SK-N-SH (cell line): ENCODE results near the gene CD163L1. TPM values are rescaled to one million over a fixed set of nuclear protein-coding genes. Genes with fewer than 3 reads are reported as not detected.

Source experiments
- CTCF ChIA-PET: fragments of 300-600, 350-600 bp; formaldehyde crosslinking; extraction: SDS; loops from one replicate; lab custom pipeline; 2021; lab: Yijun Ruan, JAX
- POLR2A ChIA-PET: fragments of 350-600 bp; sonication (Branson Sonifier 250); formaldehyde crosslinking; extraction: SDS; loops from one replicate; lab custom pipeline; 2020; ENCODE audit warnings: antibody characterized with exemption, inconsistent platforms; lab: Yijun Ruan, JAX
- DNase-seq: peaks from one replicate; pipeline ENCODE4 v3.0.0; 2012
- H2AFZ ChIP-seq: fragments of 200-600 bp; sonication (generic); 2 replicates; pipeline ENCODE4 v1.8.1; 2016; ENCODE audit warnings: antibody characterized with exemption, mild to moderate bottlenecking, low read depth
- H3F3A ChIP-seq: fragments of 200-600 bp; sonication (generic); replicated peaks from 2 replicates; pipeline ENCODE3; 2016; ENCODE audit warnings: antibody characterized with exemption, mild to moderate bottlenecking; ENCODE audit not compliant: insufficient read depth
- H3K27ac ChIP-seq, 2 experiments: fragments of 200-500 bp in 1 of 2; fragments of 200-600 bp in 1 of 2; sonication (Bioruptor generic) in 1 of 2; sonication (generic), shearing (Covaris generic) in 1 of 2; 2 replicates each; pipeline versions ENCODE4 v1.5.1 to v1.6.1; 2014 to 2016; ENCODE audit warnings: low read depth in 2 of 2, inconsistent platforms in 1 of 2, low read length in 1 of 2, mild to moderate bottlenecking in 1 of 2, mixed read lengths in 1 of 2
- H3K27me3 ChIP-seq: fragments of 200-600 bp; sonication (generic), shearing (Covaris generic); 2 replicates; pipeline ENCODE4 v1.6.1; 2016; ENCODE audit warnings: mixed run types; ENCODE audit not compliant: insufficient read depth
- H3K36me3 ChIP-seq, 2 experiments: fragments of 200-500 bp in 1 of 2; fragments of 200-600 bp in 1 of 2; sonication (Bioruptor generic) in 1 of 2; sonication (generic) in 1 of 2; replicated peaks in 1 of 2; 2 replicates each; pipeline versions ENCODE3 to v1.5.1; 2014 to 2016; ENCODE audit warnings: low read length in 1 of 2, mild to moderate bottlenecking in 1 of 2; ENCODE audit not compliant: insufficient read depth in 2 of 2, control insufficient read depth in 1 of 2
- H3K4me1 ChIP-seq, 2 experiments: fragments of 200-500 bp in 1 of 2; fragments of 200-600 bp in 1 of 2; sonication (Bioruptor generic) in 1 of 2; sonication (generic), shearing (Covaris generic) in 1 of 2; 2 replicates each; pipeline versions ENCODE4 v1.5.1 to v1.6.1; 2014 to 2016; ENCODE audit warnings: low read depth in 1 of 2, low read length in 1 of 2, mixed run types in 1 of 2; ENCODE audit not compliant: insufficient read depth in 2 of 2, control insufficient read depth in 1 of 2
- H3K4me2 ChIP-seq: fragments of 200-600 bp; sonication (generic), shearing (Covaris generic); 2 replicates; pipeline ENCODE4 v1.6.1; 2017; ENCODE audit warnings: mixed run types
- H3K4me3 ChIP-seq, 2 experiments: fragments of 200-500 bp in 1 of 2; fragments of 200-600 bp in 1 of 2; sonication (Bioruptor generic) in 1 of 2; sonication (generic), shearing (Covaris generic) in 1 of 2; 2 replicates each; pipeline versions ENCODE4 v1.5.1 to v1.8.1; 2014 to 2016; ENCODE audit warnings: low read depth in 2 of 2, inconsistent platforms in 1 of 2, low read length in 1 of 2, mild to moderate bottlenecking in 1 of 2, mixed read lengths in 1 of 2, moderate library complexity in 1 of 2
- H3K79me2 ChIP-seq: fragments of 200-600 bp; sonication (generic); 2 replicates; pipeline ENCODE4 v1.8.1; 2017; ENCODE audit warnings: mild to moderate bottlenecking; ENCODE audit not compliant: insufficient read depth
- H3K9ac ChIP-seq: fragments of 200-600 bp; sonication (generic); 2 replicates; pipeline ENCODE4 v1.6.1; 2017; ENCODE audit warnings: mixed run types
- H3K9me2 ChIP-seq: fragments of 200-600 bp; sonication (generic); 2 replicates; pipeline ENCODE4 v1.6.1; 2017; ENCODE audit warnings: mixed run types
- H3K9me3 ChIP-seq: fragments of 200-600 bp; sonication (generic); 2 replicates; pipeline ENCODE4 v1.6.1; 2017; ENCODE audit warnings: mixed run types, mild to moderate bottlenecking, moderate library complexity
- H4K20me1 ChIP-seq: fragments of 200-600 bp; sonication (generic); 2 replicates; pipeline ENCODE4 v1.6.1; 2017; ENCODE audit warnings: mild to moderate bottlenecking, mixed run types; ENCODE audit not compliant: insufficient read depth
- CHD2 ChIP-seq: fragments of 150-350 bp; IDR thresholded peaks from 2 replicates; pipeline ENCODE4 v1.6.1; 2018; ENCODE audit warnings: low read length; ENCODE audit not compliant: partially characterized antibody
- ELF1 ChIP-seq: IDR thresholded peaks from 2 replicates; pipeline ENCODE4 v1.4.0; 2012
- EP300 ChIP-seq, 2 experiments: IDR thresholded peaks; 2 replicates each; pipeline versions ENCODE4 v1.4.0 to v1.6.1; 2012; ENCODE audit warnings: borderline replicate concordance in 1 of 2, low read depth in 1 of 2, low read length in 1 of 2
- FOSL2 ChIP-seq: IDR thresholded peaks from 2 replicates; pipeline ENCODE4 v1.4.0; 2012; ENCODE audit warnings: low read depth, mild to moderate bottlenecking, moderate library complexity, borderline replicate concordance
- FOXM1 ChIP-seq: IDR thresholded peaks from 2 replicates; pipeline ENCODE4 v1.4.0; 2012; ENCODE audit warnings: low read depth, mild to moderate bottlenecking
- GATA2 ChIP-seq: sonication (generic); formaldehyde crosslinking; IDR thresholded peaks from 2 replicates; pipeline ENCODE4 v1.5.0; 2020; ENCODE audit warnings: mild to moderate bottlenecking, missing genetic modification reagents
- JUND ChIP-seq: IDR thresholded peaks from 2 replicates; pipeline ENCODE4 v1.4.0; 2012
- MXI1 ChIP-seq: IDR thresholded peaks from 2 replicates; pipeline ENCODE4 v1.6.1; 2012; ENCODE audit warnings: mild to moderate bottlenecking, low read depth, low read length, improper control_type of control experiment
- NRF1 ChIP-seq: IDR thresholded peaks from 2 replicates; pipeline ENCODE4 v1.6.1; 2012; ENCODE audit warnings: low read depth, mild to moderate bottlenecking, low read length
- RXRA ChIP-seq: IDR thresholded peaks from 2 replicates; pipeline ENCODE4 v1.4.0; 2012; ENCODE audit warnings: low read depth, mild to moderate bottlenecking, borderline replicate concordance
- SIN3A ChIP-seq: IDR thresholded peaks from 2 replicates; pipeline ENCODE4 v1.6.1; 2012; ENCODE audit warnings: low read depth, mild to moderate bottlenecking, low read length, moderate library complexity, borderline replicate concordance
- TAF1 ChIP-seq: IDR thresholded peaks from 2 replicates; pipeline ENCODE4 v1.6.1; 2012; ENCODE audit warnings: low read depth, mild to moderate bottlenecking, low read length, moderate library complexity, borderline replicate concordance
- TEAD4 ChIP-seq: IDR thresholded peaks from 2 replicates; pipeline ENCODE4 v1.4.0; 2012; ENCODE audit warnings: mild to moderate bottlenecking, borderline replicate concordance; ENCODE audit not compliant: insufficient read depth
- YY1 ChIP-seq: IDR thresholded peaks from 2 replicates; pipeline ENCODE4 v1.4.0; 2012; ENCODE audit warnings: low read depth, mild to moderate bottlenecking
- WGBS: methylation state at CpG from one replicate; pipeline ENCODE4 v1.1.6; 2017; ENCODE audit warnings: low lambda C conversion rate; 5-methylcytosine and 5-hydroxymethylcytosine counted together
- polyA plus RNA-seq, 3 experiments: library from polyadenylated mRNA; depleted of rRNA; stranded (reverse); fragments of >200 nt; gene quantifications; 2 replicates each; pipeline ENCODE4 v1.2.3, GENCODE V29; 2012
- TF ChIP-seq, protein P1 (sequence below): fragments of 150-350 bp; IDR thresholded peaks from 2 replicates; pipeline ENCODE4 v1.6.1; 2016; ENCODE audit warnings: mild to moderate bottlenecking, low read depth, low read length
- TF ChIP-seq, protein P2 (sequence below): IDR thresholded peaks from 2 replicates; pipeline ENCODE4 v1.4.0; 2012; ENCODE audit warnings: low read depth, borderline replicate concordance
- TF ChIP-seq, protein P3 (sequence below): fragments of 200-600 bp; sonication (generic); IDR thresholded peaks from 2 replicates; pipeline ENCODE4 v1.6.1; 2017; ENCODE audit warnings: antibody characterized with exemption, mild to moderate bottlenecking, moderate library complexity
- TF ChIP-seq, protein P4 (sequence below): fragments of 150-350 bp; IDR thresholded peaks from 2 replicates; pipeline ENCODE4 v1.6.1; 2017; ENCODE audit warnings: antibody characterized with exemption, low read length, low read depth, borderline replicate concordance

The CD163L1 gene
- polyA plus RNA-seq, 1 of the 3 experiments (the other 2 are of a cell fraction), result 0.25 TPM

DNA sequence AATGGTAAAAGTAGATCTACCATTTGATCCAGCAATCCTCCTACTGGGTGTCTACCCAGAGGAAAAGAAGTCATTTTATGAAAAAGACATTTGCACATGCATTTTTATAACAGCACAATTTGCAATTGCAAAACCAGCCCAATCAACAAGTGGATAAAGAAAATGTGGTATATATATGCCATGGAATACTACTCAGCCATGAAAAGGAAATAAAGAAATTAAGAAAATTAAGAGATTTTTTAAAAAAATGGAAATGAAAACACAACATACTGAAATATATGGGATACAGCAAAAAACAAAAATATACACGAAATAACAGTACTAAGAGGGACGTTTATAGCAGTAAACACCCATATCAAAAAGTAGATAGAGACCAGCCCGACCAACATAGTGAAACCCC is 81.2 kb downstream of the CD163L1 start (continued):
- no peak for TF ChIP-seq MXI1
- TF ChIP-seq, protein P1, sequence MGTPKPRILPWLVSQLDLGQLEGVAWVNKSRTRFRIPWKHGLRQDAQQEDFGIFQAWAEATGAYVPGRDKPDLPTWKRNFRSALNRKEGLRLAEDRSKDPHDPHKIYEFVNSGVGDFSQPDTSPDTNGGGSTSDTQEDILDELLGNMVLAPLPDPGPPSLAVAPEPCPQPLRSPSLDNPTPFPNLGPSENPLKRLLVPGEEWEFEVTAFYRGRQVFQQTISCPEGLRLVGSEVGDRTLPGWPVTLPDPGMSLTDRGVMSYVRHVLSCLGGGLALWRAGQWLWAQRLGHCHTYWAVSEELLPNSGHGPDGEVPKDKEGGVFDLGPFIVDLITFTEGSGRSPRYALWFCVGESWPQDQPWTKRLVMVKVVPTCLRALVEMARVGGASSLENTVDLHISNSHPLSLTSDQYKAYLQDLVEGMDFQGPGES, result no peak

DNA sequence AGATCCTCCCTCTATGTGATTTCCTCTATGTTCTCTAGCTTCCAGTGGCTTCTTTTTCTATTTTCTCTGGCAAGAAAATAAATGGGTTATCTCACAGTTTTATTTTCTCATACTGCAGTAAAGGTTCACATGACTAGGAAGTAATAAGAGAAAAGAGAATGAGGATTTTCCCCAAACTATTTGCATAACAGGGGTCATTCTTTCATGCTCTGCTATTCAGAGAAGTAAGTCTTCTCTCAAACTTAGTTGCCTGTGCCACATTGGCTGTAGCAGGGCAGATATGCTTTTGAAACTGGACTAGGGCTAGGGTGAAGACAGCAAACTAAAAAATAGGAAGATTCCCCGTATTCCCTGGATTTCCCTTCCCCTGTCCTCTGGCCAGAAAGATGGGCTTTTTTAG is 82.7 kb downstream of the CD163L1 start:
- POLR2A ChIA-PET, result no interaction called here
- Histone ChIP-seq H3K27me3 (no peaks in the 10 kb centered on the region), H3K9me2 (no peaks in the 10 kb centered on the region), H4K20me1 (no peaks in the 10 kb centered on the region), H3K36me3 (no peaks in the 10 kb centered on the region), H3K79me2 (no peaks in the 10 kb centered on the region), H3F3A (no peaks in the 10 kb centered on the region), H3K9me3 (no peaks in the 10 kb centered on the region), H3K4me1 (no peaks in the 10 kb centered on the region), H2AFZ (no peak overlapping the region), H3K27ac (no peak overlapping the region), H3K4me3 (no peak overlapping the region), H3K4me2 (no peak overlapping the region), H3K9ac (no peak overlapping the region)
- no peak for TF ChIP-seq JUND
- DNase-seq, result no peak
- CTCF ChIA-PET, result interaction anchor here (0.6 kb wide), 1 partner anchor 133 kb away, joined by 3 read pairs; no protein-coding TSS in a partner anchor
- WGBS, result 44% methylated on average over 1 of the region's 1 CpG

DNA sequence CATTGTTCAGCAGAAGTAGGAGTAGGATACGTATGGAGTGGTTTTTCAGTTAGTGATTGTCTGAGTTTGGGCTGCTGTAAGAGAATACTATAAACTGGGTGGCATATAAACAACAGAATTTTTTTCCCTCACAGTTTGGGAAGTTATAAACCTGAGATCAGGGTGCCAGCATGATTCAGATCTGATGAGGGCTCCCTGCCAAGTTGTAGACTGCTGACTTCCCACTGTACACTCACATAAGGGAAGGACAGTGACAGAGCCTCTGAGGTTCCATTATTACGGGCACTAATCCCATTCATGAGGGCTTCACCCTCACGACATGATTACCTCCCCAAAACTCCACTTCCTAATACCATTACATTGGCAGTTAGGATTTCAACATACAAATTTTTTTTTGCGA is 89.4 kb downstream of the CD163L1 start:
- H3F3A ChIP-seq, result no peaks in the 10 kb centered on the region
- no peak for DNase-seq
- no peaks in the 10 kb centered on the region for H3K27me3 ChIP-seq
- no peaks in the 10 kb centered on the region for H3K9me2 ChIP-seq
- no peak overlapping the region for H3K27ac ChIP-seq
- no peak overlapping the region for H3K9ac ChIP-seq
- H3K79me2 ChIP-seq, result no peaks in the 10 kb centered on the region
- 54% methylated on average over 4 of the region's 4 CpGs for WGBS
- H3K9me3 ChIP-seq, result no peaks in the 10 kb centered on the region
- H3K36me3 ChIP-seq, result no peaks in the 10 kb centered on the region
- CTCF ChIA-PET, result no interaction called here
- 0 out of 4 replicates have a peak, but pooled peaks cover 0 to 4% of the 10 kb centered on the region in 2 experiments for H3K4me1 ChIP-seq
- H4K20me1 ChIP-seq, result no peaks in the 10 kb centered on the region
- TF ChIP-seq FOSL2, result no peak
- TF ChIP-seq, protein P2, sequence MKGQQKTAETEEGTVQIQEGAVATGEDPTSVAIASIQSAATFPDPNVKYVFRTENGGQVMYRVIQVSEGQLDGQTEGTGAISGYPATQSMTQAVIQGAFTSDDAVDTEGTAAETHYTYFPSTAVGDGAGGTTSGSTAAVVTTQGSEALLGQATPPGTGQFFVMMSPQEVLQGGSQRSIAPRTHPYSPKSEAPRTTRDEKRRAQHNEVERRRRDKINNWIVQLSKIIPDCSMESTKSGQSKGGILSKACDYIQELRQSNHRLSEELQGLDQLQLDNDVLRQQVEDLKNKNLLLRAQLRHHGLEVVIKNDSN, result no peak
- no peak for TF ChIP-seq SIN3A
- TF ChIP-seq TEAD4, result no peak
- no peak for TF ChIP-seq CHD2
- no peak for TF ChIP-seq FOXM1
- TF ChIP-seq, protein P3, sequence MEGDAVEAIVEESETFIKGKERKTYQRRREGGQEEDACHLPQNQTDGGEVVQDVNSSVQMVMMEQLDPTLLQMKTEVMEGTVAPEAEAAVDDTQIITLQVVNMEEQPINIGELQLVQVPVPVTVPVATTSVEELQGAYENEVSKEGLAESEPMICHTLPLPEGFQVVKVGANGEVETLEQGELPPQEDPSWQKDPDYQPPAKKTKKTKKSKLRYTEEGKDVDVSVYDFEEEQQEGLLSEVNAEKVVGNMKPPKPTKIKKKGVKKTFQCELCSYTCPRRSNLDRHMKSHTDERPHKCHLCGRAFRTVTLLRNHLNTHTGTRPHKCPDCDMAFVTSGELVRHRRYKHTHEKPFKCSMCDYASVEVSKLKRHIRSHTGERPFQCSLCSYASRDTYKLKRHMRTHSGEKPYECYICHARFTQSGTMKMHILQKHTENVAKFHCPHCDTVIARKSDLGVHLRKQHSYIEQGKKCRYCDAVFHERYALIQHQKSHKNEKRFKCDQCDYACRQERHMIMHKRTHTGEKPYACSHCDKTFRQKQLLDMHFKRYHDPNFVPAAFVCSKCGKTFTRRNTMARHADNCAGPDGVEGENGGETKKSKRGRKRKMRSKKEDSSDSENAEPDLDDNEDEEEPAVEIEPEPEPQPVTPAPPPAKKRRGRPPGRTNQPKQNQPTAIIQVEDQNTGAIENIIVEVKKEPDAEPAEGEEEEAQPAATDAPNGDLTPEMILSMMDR, result no peak
- TF ChIP-seq EP300 (IDR thresholded peaks at IDR 0.05; ENCODE audit: borderline replicate concordance in 1 of 2, low read depth in 1 of 2, low read length in 1 of 2), result no peak
- TF ChIP-seq ELF1, result no peak
- TF ChIP-seq TAF1, result no peak
- TF ChIP-seq GATA2 (CRISPR knock-in tag), result no peak
- no peak for TF ChIP-seq RXRA
- TF ChIP-seq NRF1, result no peak
- TF ChIP-seq YY1, result no peak
- TF ChIP-seq, protein P4, sequence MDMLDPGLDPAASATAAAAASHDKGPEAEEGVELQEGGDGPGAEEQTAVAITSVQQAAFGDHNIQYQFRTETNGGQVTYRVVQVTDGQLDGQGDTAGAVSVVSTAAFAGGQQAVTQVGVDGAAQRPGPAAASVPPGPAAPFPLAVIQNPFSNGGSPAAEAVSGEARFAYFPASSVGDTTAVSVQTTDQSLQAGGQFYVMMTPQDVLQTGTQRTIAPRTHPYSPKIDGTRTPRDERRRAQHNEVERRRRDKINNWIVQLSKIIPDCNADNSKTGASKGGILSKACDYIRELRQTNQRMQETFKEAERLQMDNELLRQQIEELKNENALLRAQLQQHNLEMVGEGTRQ, result no peak
- no peak overlapping the region for H3K4me3 ChIP-seq
- H3K4me2 ChIP-seq, result no peak overlapping the region
- POLR2A ChIA-PET, result no interaction called here
- no peak overlapping the region for H2AFZ ChIP-seq
